ENCODE measurements around the gene GRIN3A.

GRIN3A gene

DNA sequence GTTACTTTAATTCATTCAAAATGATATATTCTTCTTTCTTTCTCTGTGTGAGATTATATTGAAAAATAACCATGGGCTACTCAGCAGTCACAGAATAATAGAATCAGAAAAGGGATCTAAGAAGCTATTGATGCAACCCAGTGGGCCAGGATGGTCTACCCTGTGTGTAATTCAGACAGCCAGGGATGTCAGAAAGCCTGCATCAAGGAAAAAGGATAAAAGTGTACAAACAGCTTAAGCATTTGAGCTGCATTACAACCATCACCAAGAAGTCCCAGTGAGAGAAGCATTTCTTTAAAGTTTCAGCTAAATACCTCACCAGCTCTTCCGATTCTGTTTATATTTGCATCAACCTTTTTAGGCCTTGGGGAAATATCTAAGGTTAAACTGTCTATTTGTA lies 105.8 kb downstream of the GRIN3A start:
- no peak for DNase-seq (ENCODE audit: low read depth)

DNA sequence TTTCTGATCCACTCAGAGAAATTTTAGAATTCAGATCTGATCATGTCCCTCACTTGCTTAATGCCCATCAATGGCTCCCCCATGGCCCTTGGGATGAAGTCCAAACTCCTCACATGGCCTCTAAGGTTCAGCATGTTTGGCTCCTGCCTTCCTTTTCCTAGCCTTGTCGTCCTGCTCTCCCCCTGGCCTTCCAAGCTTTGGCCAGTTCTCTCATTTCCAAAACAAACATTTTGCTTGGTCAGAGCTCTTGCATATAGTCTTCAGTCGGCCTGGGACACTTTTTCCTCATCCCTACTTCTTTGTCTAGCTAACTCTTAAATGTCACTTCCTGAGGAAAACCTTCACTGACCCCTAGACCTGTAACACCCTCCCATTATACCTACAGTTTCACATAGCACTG lies 106.6 kb downstream of the GRIN3A start:
- DNase-seq (ENCODE audit: low read depth): no peak

DNA sequence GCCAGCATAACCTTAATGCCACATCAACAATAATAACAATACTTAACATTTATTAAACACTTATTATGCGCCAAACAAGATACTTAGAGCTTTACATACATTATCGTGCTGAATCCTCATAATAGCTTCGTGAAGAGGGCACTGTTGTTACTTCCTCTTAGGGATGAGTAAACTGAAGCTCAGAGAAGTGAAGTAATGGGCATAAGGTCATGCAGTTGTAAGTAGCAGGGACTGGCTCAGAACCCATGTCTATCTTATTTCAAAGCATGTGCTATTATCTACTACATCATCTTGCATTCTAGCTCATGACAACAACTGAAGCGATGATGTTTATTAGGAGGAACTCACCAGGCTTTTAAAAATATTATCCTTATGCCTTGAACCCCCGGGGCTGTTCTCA lies 108.8 kb downstream of the GRIN3A start:
- DNase-seq (ENCODE audit: low read depth): no peak

DNA sequence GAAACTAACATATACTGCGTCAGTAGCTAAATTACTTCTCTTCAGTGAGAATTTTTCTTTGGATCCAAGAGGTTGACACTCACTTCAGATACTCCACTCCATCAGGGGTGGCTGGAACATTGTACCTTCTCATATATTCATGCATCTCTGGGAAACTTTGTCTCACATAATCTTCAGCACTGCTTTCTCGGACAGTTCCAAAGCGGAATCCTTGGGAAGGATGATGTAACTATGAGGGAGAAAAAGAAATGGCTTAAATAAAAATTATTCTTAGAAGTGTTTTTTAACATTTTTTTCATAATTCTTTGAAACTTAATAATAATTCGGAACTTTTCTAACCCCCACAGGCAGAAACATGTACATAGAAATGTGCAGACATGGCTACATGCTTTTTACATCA lies 110.3 kb downstream of the GRIN3A start:
- DNase-seq (ENCODE audit: low read depth): peak; percentile 7

DNA sequence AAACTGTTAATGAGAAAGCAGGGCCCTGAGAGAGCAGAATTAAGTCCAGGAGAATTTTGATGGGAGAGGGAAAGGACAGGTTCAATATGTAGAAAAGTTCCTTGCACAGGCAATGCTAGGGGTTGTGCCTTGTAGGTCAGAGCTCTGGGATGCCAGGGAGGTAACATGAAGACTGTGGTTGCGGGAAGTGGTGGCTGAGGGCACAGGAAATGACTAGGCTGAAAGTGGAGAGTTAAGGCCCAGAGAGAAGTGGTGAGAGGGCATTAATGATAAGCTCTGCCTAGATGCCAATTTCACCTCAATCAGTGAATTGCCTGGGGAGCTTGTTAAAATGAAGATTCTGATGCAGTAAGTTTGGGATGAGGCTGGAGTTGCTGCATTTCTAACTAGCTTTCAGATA lies 112.2 kb downstream of the GRIN3A start:
- no peak for DNase-seq (ENCODE audit: low read depth)

DNA sequence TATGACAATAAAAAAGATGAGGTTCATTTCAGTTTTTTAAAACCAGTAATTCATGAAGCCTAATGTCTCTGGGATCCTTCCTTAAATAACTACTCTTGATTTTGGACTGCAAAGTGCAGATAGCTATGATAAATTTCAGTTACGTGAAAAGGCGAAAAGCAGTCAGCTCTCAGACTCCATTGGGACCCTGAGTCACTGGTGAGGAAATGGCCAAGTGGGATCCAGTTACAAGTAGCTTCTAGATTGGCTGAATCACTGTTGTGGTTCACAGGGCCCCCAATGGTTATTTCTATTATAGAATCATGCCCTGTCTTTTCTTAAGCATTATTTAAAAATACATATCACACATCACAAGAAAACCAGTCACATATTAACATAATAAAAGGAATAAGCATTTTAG lies 112.6 kb downstream of the GRIN3A start:
- peak; percentile 2 for DNase-seq (ENCODE audit: low read depth)

DNA sequence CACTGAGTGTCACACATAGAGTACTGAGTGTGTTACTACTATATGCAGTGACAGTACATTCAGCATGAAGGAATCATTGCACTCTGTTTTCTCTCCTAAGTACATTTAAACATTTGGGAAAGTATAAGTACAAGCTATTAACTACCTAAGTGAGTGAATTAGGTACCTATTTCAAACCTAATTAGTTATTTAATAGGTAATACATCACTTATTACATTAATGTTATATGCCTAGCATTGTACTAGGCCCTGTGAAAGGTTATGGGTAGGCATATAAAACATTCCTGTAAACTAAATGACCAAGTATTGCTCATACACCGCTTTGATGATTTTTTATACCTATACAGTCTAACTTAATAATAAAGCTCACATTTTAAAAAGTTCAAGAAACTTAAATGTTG lies 118.0 kb downstream of the GRIN3A start:
- no peak for DNase-seq (ENCODE audit: low read depth)

DNA sequence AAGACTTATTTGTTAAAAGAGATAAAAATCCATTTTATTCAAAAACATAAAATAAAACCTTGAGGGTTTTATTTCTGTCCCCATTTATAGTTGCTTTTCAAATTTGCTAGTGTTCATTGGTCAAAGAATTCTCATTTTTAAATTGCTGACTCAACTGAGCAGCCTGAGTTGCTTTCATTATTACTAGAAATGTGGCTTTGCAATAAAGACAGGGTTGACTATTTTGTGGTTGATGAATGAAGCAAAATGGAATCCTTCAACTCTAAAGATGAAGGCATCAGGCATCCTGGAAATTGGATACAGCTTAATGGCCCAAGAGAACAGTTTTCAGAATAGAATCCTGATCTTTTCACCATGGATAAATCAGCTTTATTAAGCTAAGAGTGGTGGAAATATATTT lies 119.7 kb downstream of the GRIN3A start:
- DNase-seq (ENCODE audit: low read depth): no peak

DNA sequence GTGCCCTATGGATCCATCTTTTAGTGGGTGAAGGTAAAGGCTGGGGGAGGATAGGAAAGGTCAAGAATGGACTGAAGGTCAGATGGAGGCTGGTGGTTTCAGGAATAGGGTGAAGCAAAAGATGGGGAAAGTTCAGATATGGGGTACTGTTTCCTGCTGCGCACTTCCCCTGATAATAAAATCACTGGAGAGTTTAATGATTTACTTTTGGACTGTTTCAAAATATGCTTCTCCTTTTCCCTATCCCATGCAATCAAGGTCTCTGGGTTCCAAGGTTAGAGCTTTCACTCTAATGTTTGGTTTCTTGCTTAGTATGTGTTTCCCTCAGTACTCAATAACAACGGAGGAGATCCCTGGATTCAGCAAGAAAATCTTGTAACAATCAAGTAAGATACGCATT lies 132.9 kb downstream of the GRIN3A start:
- no peak for DNase-seq (ENCODE audit: low read depth)

DNA sequence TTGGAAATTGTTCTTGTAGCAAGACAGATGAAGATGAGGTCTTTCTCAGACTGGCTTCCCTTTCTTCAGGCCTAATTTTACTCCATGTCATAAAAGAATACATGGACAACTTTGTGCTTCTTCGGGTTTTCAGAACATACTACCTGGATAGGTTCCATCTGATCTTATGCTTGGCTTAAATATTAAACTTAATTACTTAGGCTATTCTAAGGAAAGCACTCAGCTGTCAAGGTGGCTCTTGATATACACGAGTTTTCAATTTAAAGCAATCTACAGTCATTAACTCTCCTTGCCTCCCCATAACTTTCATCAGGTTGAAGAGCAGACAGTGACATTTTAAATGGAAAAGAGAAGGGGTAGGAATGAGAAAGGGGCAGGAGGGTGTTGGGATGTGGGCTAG lies 134.2 kb downstream of the GRIN3A start:
- no peak for DNase-seq (ENCODE audit: low read depth)

DNA sequence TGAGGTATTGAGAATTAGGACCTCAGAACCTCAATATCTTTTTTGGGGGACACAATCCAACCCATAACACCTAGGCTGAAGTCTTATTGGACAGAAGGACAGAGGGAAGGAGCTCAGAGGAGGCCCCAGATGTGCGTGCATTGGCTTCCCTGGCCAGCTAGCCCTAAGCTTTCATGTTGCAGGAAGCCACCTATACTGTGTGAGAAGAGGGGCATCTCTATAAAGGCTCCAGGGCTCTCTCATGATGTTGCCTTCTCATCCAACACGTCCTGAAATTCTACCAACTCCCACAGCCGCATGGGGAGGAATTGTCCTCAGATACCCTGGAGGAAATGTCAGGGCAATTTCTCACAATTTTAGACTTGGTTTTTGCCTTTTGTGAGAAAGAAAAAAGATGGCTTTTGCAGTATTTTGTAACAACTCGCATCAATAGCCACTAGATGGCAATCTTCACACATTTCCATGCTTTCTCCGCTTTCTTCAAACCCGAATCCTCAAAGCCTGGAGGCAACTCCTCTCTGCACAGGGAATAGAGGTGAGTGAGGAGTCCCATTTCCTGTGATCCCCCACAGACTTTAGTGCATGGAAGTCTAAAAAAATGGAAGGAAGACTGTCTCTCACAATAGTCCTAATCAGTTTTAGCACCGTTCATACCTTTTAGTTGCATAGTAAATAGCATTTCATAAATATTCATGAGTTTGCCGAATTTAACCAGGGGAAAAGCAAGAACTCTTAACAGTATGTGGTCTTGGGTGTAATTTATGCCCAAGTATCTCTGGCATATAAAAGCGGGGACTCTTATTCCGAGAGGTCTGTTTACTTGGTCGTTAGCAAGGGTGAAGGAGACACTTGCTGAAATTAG lies 136.3 kb downstream of the GRIN3A start:
- DNase-seq (ENCODE audit: low read depth): peak; percentile 51

DNA sequence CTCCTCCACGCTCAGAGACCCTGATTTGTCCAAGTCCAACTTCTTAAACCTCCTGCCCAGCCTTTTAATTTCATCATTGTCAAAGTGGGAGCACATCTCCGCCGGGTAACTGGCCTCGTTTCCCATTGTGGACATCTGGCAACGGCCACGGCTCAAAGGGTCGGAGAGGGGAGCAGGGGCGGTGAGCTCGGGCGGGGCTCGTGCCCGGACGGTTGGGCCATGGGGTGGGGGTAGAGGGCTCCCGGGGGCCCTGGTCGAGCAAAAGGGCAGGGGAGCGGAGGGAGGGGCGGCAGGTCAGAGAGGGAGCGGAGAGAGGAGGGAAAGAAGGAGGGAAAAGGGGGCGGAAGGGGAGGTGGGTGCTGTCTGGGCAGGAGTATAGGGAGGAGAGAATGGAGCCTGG lies 143.7 kb downstream of the GRIN3A start, which contains the start of gene PPP3R2:
TSS of gene PPP3R2 (minus strand) at position 174 of the 400 bp plus-strand sequence. CDS start at position 126, 48 bp downstream.
- DNase-seq (ENCODE audit: low read depth): no peak

DNA sequence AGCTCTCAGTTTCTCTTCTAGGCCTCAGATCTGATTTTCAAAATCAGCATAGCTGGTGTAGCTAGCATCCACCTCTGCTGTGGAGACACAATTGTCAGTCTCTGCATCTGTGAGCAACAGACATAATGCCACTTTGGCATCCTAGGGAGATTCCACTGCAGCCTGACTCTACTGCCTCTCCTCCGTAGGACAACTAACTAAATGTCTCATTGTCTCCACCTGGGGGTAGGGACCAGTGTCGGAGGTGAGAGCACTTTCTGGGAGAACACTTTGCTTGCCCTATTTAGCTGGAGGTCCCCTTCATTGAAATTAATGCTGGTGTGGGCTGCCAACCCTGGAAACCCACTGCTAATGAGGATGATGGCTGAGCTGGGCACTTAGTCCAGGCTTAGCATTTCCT lies 145.1 kb downstream of the GRIN3A start:
- no peak for DNase-seq (ENCODE audit: low read depth)

DNA sequence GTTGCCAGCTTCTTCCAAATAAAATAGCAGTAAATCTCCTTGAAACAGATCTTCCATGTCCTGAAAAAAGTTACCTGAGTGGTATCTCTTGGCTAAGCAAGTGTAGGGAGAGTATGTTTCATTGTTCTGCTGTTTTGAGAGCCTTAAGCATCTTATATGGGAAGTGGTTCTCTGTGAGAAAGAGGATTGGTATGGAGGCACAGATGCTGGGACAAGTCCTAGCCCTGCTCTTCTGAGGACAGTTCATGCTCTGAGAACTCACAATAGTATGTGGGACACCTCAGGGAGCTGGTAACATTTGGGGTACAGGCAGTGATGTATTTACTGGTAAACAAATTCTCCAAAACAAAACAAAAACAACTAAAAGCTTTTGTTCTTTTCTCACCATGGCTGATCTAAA lies 145.7 kb downstream of the GRIN3A start:
- no peak for DNase-seq (ENCODE audit: low read depth)

DNA sequence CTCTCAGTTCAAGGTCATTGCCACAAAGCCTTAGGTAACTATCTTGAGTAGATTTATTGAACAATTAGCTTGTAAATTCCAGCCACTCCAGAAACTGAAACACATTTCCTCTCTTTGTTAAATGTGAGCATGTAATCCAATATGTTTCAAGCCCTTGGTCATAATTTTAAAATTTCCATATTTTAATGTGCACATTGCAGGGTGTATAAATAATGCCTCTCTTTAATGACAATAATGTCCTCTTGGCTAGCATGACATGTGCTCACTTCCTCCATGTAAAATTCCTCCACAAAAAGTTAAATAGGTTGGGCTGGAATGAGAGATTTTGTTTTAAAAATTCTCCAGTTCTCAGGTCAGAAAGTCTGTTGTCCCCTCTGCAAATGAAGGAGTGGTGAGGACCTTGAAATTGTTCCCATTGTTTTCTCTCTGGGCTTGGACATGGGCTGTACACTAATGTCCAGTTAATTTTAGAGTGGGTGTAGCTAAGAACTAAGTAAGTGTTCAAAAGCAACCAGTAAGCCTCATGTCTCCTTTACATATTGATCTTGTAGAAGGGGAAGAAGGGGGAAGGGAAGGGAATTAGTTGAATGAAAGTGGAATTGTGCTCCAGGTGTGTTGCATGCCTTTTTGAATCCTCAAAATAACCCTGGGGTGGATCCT lies 146.5 kb downstream of the GRIN3A start:
- DNase-seq (ENCODE audit: low read depth): no peak

DNA sequence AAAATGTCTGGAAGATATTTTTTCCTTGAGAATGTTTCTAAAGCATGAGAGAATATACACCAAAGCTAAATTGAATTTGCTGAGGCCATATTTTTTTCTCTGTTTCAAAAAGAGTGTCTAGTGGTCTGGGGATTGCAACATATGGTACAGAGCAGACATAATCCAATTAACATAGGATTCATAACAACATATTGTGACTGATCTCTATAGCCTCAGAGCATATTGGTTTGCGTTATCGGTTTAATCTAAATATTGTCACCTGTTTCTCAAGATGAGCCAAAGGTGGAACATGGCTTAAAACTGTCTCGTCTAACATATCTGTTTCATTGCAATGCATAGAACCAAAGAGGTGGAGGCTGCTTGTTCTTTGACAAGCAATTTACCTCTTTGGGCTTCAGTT lies 147.5 kb downstream of the GRIN3A start:
- no peak for DNase-seq (ENCODE audit: low read depth)

DNA sequence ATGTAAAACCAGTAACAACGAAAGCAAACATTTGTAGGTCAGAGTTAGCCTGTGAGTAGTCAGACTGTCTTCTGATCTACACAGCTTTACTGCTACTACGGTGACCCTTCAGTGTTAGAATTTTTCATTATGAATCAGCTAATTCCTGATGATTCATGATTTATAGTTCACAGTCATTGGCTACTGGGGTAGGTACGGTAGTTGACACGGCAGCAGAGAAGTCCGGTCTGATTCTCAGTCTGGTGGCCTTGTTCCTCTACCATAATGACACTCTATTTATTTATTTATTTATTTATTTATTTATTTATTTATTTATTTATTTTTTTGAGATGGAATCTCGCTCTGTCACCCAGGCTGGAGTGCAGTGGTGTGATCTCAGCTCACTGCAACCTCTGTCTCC lies 148.4 kb downstream of the GRIN3A start:
- DNase-seq (ENCODE audit: low read depth): peak; percentile 89

DNA sequence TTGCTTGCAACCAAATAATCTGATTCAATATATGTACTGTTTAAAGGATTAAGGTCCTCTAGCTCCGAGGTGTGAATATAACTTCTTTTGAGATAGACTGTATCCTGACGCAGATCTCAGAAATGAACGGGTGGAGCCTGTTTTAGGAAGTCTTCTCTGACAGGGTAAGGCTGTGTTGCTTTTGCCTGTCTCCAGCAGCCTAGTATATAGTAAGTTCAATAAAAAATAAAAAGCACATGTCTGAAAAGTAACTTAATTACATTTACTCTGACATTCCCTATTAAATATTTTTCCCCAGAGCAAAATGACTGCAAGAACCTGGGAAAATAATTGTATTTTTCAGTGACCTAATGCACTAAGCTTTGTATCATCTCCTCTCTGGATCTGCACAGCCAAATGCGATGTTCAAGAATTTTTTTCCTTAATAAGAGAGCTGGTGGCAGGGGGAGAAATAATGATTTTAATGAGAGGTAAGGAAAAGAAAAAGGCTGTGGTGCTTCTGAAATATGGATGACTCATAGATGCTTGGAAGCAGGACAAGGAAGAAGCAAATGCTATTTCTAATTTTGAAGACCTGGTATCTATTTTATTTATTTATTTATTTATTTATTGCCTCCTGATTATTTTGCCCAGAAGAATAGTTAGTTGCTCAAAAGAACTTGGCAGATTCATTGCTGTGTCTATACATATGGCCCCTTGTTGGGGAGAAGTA lies 151.0 kb downstream of the GRIN3A start:
- peak; percentile 31 for DNase-seq (ENCODE audit: low read depth)

DNA sequence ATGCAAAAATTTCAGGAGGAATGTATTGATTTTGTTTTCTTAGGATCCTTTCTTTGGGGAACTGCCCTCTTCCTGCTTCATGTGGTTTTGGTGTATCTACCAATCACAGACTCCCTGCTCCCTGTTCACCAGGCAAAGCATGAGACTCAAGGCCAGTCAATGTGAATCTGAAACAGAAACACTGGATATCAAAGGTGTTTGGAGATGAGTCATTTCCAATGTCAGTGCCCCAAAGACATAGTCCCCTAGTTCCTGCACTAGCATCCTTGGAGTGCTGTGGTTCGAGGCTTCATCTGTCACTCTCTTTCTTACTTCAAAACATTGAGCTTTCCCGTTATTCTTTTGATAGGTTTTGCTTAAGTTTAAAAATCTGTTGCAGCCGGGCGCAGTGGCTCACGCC lies 151.8 kb downstream of the GRIN3A start:
- DNase-seq (ENCODE audit: low read depth): peak; percentile 16

DNA sequence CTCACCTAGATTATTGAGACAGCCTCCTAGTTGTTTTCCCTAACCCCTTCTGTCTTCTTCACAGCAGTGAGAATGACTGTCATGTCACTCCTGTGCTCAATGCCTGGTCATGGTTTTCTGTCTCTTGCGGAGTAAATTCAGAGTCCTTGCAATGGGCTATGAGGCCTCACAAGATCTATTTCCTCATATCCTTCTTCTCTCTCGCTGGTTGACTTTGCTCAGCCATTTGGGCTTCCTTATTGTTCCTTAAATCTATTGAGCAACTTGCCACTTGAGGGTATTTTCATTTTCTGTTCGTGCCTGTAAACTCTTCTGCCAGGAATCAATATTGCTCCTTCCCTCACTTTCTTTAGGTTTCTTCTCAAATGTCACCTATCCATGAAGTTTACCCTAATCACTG lies 152.7 kb downstream of the GRIN3A start:
- DNase-seq (ENCODE audit: low read depth): no peak

DNA sequence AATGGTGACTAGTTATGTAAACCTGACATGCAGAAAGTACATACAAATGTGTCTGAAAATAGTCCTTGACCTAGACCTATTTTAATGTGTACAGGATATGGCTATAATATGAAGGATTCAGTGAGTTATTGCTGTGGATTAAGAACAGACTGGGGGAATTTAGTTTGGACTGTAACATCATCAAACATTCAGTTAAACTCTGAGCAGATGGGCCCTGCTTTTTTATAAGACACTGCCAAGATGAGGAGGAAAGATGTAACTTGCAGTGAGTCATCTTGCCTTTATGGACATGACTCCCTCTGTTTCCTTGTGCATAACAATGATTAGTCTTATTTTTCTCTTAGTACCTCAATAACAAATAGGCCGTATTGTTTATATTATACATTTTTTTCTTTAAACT lies 155.9 kb downstream of the GRIN3A start:
- DNase-seq (ENCODE audit: low read depth): peak; percentile 88

DNA sequence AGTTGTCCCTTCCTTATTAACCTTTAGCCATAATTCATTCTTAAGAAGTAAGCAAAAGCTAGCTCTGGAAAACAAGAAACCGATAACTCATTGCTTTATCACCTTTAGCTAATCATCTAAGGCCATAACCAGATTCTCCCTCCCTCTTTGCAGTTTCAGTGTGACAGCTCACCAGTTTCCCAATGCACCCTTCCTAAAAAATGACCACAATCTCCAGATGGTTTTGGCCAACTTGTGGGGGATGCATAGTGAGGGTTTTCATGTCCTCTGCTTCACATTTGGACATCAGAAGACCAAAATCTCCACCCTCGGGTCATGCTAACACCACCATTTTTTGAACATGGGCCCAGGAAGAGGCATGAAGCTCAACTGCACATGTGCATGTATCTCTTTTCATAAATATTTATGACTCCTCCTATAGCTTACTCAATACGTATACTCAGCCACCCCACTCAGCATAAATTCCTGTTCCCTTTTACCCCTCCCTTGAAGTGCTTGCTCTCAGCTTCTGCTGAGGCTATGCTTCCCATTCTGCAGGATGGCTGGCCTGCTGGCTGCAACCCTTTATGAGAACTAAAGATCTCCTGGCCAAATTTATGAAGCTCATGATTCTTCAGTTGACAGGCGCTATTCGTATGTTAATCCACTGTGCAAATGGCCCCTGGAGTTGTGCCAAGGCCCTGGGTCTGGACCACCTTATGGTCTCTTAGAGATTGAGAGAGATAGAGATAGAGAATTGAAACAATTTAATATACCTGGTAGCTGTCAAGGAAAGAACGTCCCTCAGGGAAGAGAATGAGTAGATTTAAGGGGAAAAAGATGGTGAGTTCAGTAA lies 158.5 kb downstream of the GRIN3A start:
- no peak for DNase-seq (ENCODE audit: low read depth)
